ENCODE results near the gene TLNRD1.

TLNRD1 gene

GRCh38 chr15:80978685-80979329 lies 21.9 kb upstream of the TLNRD1 start:
- no peak for DNase-seq

GRCh38 chr15:80979538-80980200 lies 21.1 kb upstream of the TLNRD1 start:
- no peak for DNase-seq

- DNase-seq = no peak
Observed at GRCh38 chr15:80982205-80982604, 18.5 kb upstream of the TLNRD1 start.

GRCh38 chr15:80982839-80983238 lies 17.9 kb upstream of the TLNRD1 start:
- no peak for DNase-seq

GRCh38 chr15:80984856-80985255 lies 15.9 kb upstream of the TLNRD1 start:
- DNase-seq = no peak

- DNase-seq = no peak
Observed at GRCh38 chr15:80985981-80986380, 14.7 kb upstream of the TLNRD1 start.

GRCh38 chr15:80986487-80986886 lies 14.2 kb upstream of the TLNRD1 start:
- no peak for DNase-seq

- no peak for DNase-seq
Observed at GRCh38 chr15:80988148-80988796, 12.5 kb upstream of the TLNRD1 start.

- DNase-seq = peak in 1 of 2 experiments; percentile 54
Observed at GRCh38 chr15:80989081-80989517, 11.6 kb upstream of the TLNRD1 start.

- DNase-seq = peak; percentile 88 to 96
Observed at GRCh38 chr15:80989518-80990478, 10.9 kb upstream of the TLNRD1 start, which contains the start of gene MESD. MESD (minus strand) TSS chr15:80989819; CDS start chr15:80989791, 28 bp downstream.

GRCh38 chr15:80990955-80991354 lies 9.8 kb upstream of the TLNRD1 start:
- no peak for DNase-seq

GRCh38 chr15:80991421-80991820 lies 9.3 kb upstream of the TLNRD1 start:
- DNase-seq = no peak

- no peak for DNase-seq
Observed at GRCh38 chr15:80992006-80992405, 8.7 kb upstream of the TLNRD1 start.

GRCh38 chr15:80992441-80992840 lies 8.3 kb upstream of the TLNRD1 start:
- DNase-seq = no peak

GRCh38 chr15:80996247-80996646 lies 4.5 kb upstream of the TLNRD1 start:
- peak in 1 of 2 experiments; percentile 29 for DNase-seq

- no peak for DNase-seq
Observed at GRCh38 chr15:80997692-80998091, 3.0 kb upstream of the TLNRD1 start.

- DNase-seq = no peak
Observed at GRCh38 chr15:80998251-80998650, 2.5 kb upstream of the TLNRD1 start.

- no peak for DNase-seq
Observed at GRCh38 chr15:80999623-81000036, 1.1 kb upstream of the TLNRD1 start.

- DNase-seq = peak in 1 of 2 experiments; percentile 59
Observed at GRCh38 chr15:81000144-81000623, 539 bp upstream of the TLNRD1 start.

GRCh38 chr15:81001152-81002008 lies 657 bp downstream of the TLNRD1 start:
- peak in 1 of 2 experiments; percentile 60 for DNase-seq

- DNase-seq = no peak
Observed at GRCh38 chr15:81002009-81002330, 1.2 kb downstream of the TLNRD1 start.

Data from SW 1271 (cell line).